Muscle layer of colon (tissue), 2 donors: ENCODE data around the gene CLN3.

Experiments
- H3K27ac ChIP-seq: one replicate; pipeline ENCODE4 v1.7.0; 2013; ENCODE audit warnings: low read depth, mild to moderate bottlenecking, low read length, moderate library complexity
- H3K27me3 ChIP-seq, 2 donors: one replicate each; pipeline ENCODE4 v1.7.0; 2013; ENCODE audit warnings: low read length in 2 of 2, mild to moderate bottlenecking in 2 of 2; ENCODE audit not compliant: insufficient read depth in 2 of 2, control insufficient read depth in 1 of 2
- H3K36me3 ChIP-seq: one replicate; pipeline ENCODE4 v1.7.0; 2013; ENCODE audit warnings: mild to moderate bottlenecking, low read length; ENCODE audit not compliant: insufficient read depth
- H3K4me1 ChIP-seq: one replicate; pipeline ENCODE4 v1.7.0; 2013; ENCODE audit warnings: mild to moderate bottlenecking, low read length; ENCODE audit not compliant: insufficient read depth
- H3K4me3 ChIP-seq, 2 donors: one replicate each; pipeline ENCODE4 v1.7.0; 2013; ENCODE audit warnings: low read length in 2 of 2, low read depth in 1 of 2, mild to moderate bottlenecking in 1 of 2, moderate library complexity in 1 of 2
- H3K9ac ChIP-seq: one replicate; pipeline ENCODE4 v1.7.0; 2013; ENCODE audit warnings: low read length
- H3K9me3 ChIP-seq: one replicate; pipeline ENCODE4 v1.7.0; 2013; ENCODE audit warnings: mild to moderate bottlenecking, low read length
- donor health status: abdominal sarcoma.
- donor health status: Adenocarcinoma of cecum.

The CLN3 gene

GRCh38 chr16:28491970-28492474, at the start of gene CLN3:
Gene CLN3, minus strand, starts transcription at chr16:28492074. Its CDS starts 315 bp downstream, at chr16:28491759.
- Histone ChIP-seq H3K27me3 (no peaks in the 10 kb centered on the region), H3K4me1 (no peaks in the 10 kb centered on the region)

GRCh38 chr16:28540346-28540745, 48.5 kb upstream of the CLN3 start:
- Histone ChIP-seq H3K27ac (no peak overlapping the region), H3K4me1 (peaks cover 20% of the 10 kb centered on the region), H3K9ac (no peak overlapping the region), H3K36me3 (peaks cover 8% of the 10 kb centered on the region), H3K4me3 (no peak overlapping the region), H3K9me3 (no peaks in the 10 kb centered on the region), H3K27me3 (no peaks in the 10 kb centered on the region)

More at GRCh38 chr16:28491970-28492474, at the start of gene CLN3:
- Histone ChIP-seq H3K9ac (peak within 1 kb of the TSS; percentile 86), H3K27ac (peak within 1 kb of the TSS; percentile 88), H3K4me3 (peak within 1 kb of the TSS; percentile 90 to 100), H3K36me3 (peaks cover 15% of the 10 kb centered on the region), H3K9me3 (no peaks in the 10 kb centered on the region)

- H3K4me1 ChIP-seq, result peaks cover 30% of the 10 kb centered on the region
- H3K27ac ChIP-seq, result peak within 1 kb of the TSS; percentile 81
- peak within 1 kb of the TSS; percentile 67 to 70 for H3K4me3 ChIP-seq
- H3K9me3 ChIP-seq, result no peaks in the 10 kb centered on the region
- no peaks in the 10 kb centered on the region for H3K27me3 ChIP-seq
- H3K9ac ChIP-seq, result peak within 1 kb of the TSS; percentile 77
- peaks cover 21% of the 10 kb centered on the region for H3K36me3 ChIP-seq
Measured at GRCh38 chr16:28538733-28539596, 47.1 kb upstream of the CLN3 start, which contains the start of gene NUPR1. Gene NUPR1, minus strand, starts transcription at chr16:28538974. Its CDS starts 67 bp downstream, at chr16:28538907.

DNA sequence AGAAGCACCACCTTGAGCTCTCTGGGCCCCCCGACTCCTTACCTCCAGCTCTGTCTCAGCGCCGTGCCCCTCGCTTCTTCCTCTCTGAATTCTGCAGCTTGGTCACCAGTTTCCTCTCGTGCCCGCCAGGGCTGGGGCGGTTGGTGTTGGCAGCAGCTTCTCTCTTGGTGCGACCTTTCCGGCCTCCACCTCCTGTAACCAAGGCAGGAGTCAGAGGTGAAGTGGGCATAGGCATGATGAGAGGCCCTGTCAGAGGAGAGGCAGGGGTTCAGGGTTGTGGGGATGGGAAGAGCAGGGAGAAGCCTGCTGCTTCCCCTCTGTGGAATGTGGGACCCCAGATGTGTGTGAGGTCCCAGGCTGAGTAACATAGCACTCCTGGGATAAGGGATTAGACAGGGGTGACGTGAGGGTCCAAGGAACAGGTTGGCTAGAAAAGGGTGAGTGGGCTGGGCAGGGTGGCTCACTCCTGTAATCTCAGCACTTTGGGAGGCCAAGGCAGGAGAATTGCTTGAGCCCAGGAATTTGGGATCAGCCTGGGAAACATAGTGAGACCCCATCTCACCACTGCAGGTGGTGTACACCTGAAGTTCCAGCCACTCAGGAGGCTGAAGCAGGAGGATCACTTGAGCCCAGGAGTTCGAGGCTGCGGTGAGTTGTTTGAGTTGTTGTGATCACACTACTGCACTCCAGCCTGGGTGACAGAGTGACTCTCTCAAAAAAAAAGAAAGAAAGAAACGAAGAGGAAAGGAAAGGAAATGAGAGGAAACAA, 46.3 kb upstream of the CLN3 start:
- H3K4me1 ChIP-seq, result peaks cover 32% of the 10 kb centered on the region
- H3K36me3 ChIP-seq, result peaks cover 21% of the 10 kb centered on the region
- peak overlapping the region; percentile 77 for H3K9ac ChIP-seq
- peak overlapping the region; percentile 67 to 70 for H3K4me3 ChIP-seq
- H3K27me3 ChIP-seq, result no peaks in the 10 kb centered on the region
- H3K9me3 ChIP-seq, result no peaks in the 10 kb centered on the region
- H3K27ac ChIP-seq, result peak overlapping the region; percentile 59

- Histone ChIP-seq H3K27me3 (no peaks in the 10 kb centered on the region), H3K4me3 (peak overlapping the region; percentile 67 to 70), H3K27ac (peak overlapping the region; percentile 59), H3K4me1 (peaks cover 42% of the 10 kb centered on the region), H3K9ac (peak overlapping the region; percentile 77), H3K36me3 (peaks cover 21% of the 10 kb centered on the region), H3K9me3 (no peaks in the 10 kb centered on the region)
Measured at GRCh38 chr16:28537076-28537475, 45.2 kb upstream of the CLN3 start.

- no peak overlapping the region for H3K9ac ChIP-seq
- no peak overlapping the region for H3K27ac ChIP-seq
- H3K27me3 ChIP-seq, result no peaks in the 10 kb centered on the region
- H3K9me3 ChIP-seq, result no peaks in the 10 kb centered on the region
- peaks cover 42% of the 10 kb centered on the region for H3K4me1 ChIP-seq
- H3K36me3 ChIP-seq, result peaks cover 21% of the 10 kb centered on the region
- H3K4me3 ChIP-seq, result no peak overlapping the region
Measured at GRCh38 chr16:28534542-28535373, 42.9 kb upstream of the CLN3 start.

GRCh38 chr16:28532940-28533647, 41.2 kb upstream of the CLN3 start:
- peaks cover 21% of the 10 kb centered on the region for H3K36me3 ChIP-seq
- H3K9ac ChIP-seq, result no peak overlapping the region
- H3K4me1 ChIP-seq, result peaks cover 34% of the 10 kb centered on the region
- no peak overlapping the region for H3K27ac ChIP-seq
- H3K4me3 ChIP-seq, result no peak overlapping the region
- no peaks in the 10 kb centered on the region for H3K9me3 ChIP-seq
- H3K27me3 ChIP-seq, result no peaks in the 10 kb centered on the region

- Histone ChIP-seq H3K4me3 (no peak overlapping the region), H3K4me1 (peaks cover 29% of the 10 kb centered on the region), H3K9ac (no peak overlapping the region), H3K27ac (no peak overlapping the region), H3K9me3 (no peaks in the 10 kb centered on the region), H3K27me3 (no peaks in the 10 kb centered on the region), H3K36me3 (peaks cover 15% of the 10 kb centered on the region)
Measured at GRCh38 chr16:28531777-28532744, 40.2 kb upstream of the CLN3 start.

DNA sequence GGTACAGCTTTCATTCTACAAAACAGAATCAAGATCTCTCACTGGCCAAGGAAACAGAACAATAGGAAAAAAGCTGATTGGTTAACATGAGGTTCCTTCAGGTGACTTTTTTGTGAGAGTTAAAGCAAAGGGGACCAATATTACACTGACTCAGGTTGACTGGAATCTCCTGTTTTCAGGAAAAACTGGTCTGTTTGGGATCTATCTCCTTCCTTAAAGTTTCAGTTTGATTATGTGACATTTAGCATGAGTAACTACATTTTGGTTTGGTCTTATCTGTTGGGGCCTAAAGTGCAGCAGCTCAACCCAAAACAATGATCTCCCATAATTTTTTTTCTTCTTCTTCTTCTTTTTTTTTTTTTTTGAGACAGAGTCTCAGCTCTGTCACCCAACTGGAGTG, 37.2 kb upstream of the CLN3 start:
- no peak overlapping the region for H3K27ac ChIP-seq

More for the DNA sequence above, 37.2 kb upstream of the CLN3 start:
- H3K36me3 ChIP-seq, result peaks cover 2% of the 10 kb centered on the region
- no peak overlapping the region for H3K4me3 ChIP-seq
- no peaks in the 10 kb centered on the region for H3K9me3 ChIP-seq
- H3K9ac ChIP-seq, result no peak overlapping the region
- no peaks in the 10 kb centered on the region for H3K27me3 ChIP-seq
- peaks cover 16% of the 10 kb centered on the region for H3K4me1 ChIP-seq
